Tibial nerve (tissue), 4 donors: ENCODE measurements around the gene OR1A1.

ENCODE experiments used
- EP300 ChIP-seq, 2 donors: sonication (generic); formaldehyde crosslinking; IDR thresholded peaks; one replicate each; pipeline ENCODE4 v1.6.1; 2017; ENCODE audit warnings: antibody characterized with exemption in 2 of 2, mild to moderate bottlenecking in 1 of 2
- POLR2A ChIP-seq, 2 donors: fragments of 450-650 bp; IDR thresholded peaks; one replicate each; pipeline ENCODE4 v1.6.1; 2017; ENCODE audit warnings: antibody characterized with exemption in 2 of 2, mild to moderate bottlenecking in 2 of 2, moderate library complexity in 2 of 2
- TF ChIP-seq, protein P1 (sequence below), 5 experiments: fragments of 200-600 bp in 3 of 5; fragments of 450-650 bp in 2 of 5; sonication (generic) in 3 of 5; IDR thresholded peaks; one replicate each; pipeline ENCODE4 v1.5.1; 2016 to 2019; ENCODE audit warnings: antibody characterized with exemption in 5 of 5, mild to moderate bottlenecking in 3 of 5, moderate library complexity in 2 of 5

DNA sequence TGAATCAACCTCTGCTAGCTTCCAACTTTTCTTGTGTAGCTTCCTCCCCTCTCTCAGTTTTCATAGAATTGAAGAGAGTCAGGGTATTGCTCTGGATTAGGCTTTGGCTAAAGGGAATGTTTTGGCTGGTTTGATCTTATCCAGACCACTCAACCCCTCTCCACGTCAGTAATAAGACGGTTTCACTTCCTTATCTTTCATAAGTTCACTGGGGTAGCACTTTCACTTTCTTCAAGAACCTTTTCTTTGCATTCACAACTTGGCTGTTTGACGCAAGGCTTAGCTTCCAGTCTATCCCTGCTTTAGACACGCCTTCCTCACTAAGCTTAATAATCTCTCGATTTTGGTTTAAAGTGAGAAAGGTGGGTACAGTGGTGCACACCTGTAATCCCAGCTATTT, 39.9 kb upstream of the OR1A1 start:
- TF ChIP-seq POLR2A (IDR thresholded peaks at IDR 0.05) (no peak), EP300 (IDR thresholded peaks at IDR 0.05) (no peak)
- TF ChIP-seq, protein P1, sequence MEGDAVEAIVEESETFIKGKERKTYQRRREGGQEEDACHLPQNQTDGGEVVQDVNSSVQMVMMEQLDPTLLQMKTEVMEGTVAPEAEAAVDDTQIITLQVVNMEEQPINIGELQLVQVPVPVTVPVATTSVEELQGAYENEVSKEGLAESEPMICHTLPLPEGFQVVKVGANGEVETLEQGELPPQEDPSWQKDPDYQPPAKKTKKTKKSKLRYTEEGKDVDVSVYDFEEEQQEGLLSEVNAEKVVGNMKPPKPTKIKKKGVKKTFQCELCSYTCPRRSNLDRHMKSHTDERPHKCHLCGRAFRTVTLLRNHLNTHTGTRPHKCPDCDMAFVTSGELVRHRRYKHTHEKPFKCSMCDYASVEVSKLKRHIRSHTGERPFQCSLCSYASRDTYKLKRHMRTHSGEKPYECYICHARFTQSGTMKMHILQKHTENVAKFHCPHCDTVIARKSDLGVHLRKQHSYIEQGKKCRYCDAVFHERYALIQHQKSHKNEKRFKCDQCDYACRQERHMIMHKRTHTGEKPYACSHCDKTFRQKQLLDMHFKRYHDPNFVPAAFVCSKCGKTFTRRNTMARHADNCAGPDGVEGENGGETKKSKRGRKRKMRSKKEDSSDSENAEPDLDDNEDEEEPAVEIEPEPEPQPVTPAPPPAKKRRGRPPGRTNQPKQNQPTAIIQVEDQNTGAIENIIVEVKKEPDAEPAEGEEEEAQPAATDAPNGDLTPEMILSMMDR (IDR thresholded peaks at IDR 0.05): no peak
